NCI-H1048 (cell line): ENCODE data around the gene RNF43.

ENCODE experiments used
- DNase-seq: peaks from one replicate; lab custom pipeline; 2025; lab: John Stamatoyannopoulos, UW

Gene RNF43

GRCh38 chr17:58381124-58382035 lies 36.0 kb downstream of the RNF43 start:
- no peak for DNase-seq

GRCh38 chr17:58380207-58381123 lies 36.9 kb downstream of the RNF43 start:
- no peak for DNase-seq

GRCh38 chr17:58379511-58379824 lies 37.9 kb downstream of the RNF43 start:
- DNase-seq: no peak

DNA sequence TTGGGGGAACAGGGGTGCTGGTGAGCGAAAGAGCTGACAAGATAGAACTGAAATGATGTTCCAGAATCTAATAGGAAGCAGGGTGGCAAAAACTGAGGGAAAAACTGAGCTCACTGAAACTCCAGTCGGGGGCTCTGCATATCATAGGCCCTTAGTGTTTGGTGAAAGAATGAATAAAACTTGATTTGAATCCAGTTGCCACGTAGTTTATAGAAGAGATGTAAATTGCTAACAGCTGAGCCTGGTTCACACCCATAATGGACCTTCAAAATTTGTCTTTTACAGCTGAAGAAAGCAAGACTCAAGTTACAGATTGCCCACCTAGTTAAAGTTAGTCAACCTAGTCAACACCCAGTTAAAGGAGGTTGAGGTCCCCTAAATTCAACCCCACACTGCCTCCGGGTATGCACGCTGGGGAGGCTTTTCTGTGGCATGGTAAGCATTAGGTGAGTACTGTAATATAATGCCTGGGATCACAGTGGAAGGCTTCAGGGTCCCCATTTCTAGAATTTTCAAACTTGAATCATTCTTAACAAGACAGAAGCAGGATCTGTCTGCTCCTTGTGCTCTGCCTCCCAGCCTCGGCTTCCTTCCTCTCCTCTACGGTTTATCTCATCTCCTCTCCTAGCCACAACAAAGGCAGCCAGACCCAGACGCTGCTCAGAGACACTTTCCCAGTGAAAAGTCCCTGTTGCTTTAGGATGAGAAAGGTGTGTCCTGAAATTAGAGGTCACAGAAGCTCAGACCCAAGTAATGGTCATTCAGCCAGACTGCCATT lies 38.4 kb downstream of the RNF43 start:
- no peak for DNase-seq

GRCh38 chr17:58377661-58378060 lies 39.7 kb downstream of the RNF43 start:
- DNase-seq: no peak

GRCh38 chr17:58377093-58377601 lies 40.2 kb downstream of the RNF43 start:
- DNase-seq: no peak

DNA sequence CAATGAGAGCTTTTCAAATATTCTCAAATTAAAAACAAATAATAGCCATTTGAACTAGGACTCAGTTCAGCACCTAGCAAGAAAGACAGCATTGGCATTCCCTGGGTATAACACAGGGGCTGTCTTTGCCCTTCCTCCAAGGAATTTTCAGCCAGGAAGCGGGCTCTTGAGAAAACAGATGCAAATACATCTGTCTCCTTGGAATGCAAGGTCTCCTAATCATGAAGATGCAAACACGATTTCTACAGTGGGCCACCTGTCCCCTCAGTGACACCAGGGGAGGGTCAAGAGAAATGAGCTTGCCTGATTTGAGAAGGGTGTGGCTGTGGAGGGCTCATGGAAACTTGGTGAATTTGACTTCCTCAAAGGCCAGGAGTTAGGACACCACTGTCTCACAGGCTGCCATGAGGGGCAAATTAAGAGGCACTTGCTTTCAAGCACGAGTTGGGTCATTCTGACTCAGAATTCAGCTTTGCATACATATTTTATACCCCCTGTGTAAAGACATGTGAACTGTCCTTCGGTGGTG lies 40.8 kb downstream of the RNF43 start:
- DNase-seq: no peak

DNA sequence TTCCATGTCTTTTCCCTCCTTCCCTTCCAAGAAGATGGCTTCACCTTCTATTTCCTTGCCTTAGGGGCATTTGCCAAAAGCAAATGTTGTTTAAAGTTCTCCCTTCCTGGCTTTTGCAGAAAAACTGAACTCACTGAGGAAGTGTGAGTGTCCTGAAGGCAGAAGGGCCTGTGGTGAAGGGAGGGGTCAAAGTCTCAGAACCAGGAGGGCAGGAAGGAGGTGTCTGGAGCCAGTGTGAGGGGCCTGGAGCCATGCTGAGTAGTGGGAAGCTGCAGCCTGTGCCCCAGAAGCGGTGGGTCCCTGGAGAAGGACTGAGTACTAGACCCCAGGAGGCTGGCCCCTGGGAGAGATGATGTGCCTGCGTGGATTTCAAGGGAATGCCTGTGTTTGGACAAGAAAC lies 41.5 kb downstream of the RNF43 start:
- no peak for DNase-seq

GRCh38 chr17:58375256-58375655 lies 42.1 kb downstream of the RNF43 start:
- DNase-seq: no peak

DNA sequence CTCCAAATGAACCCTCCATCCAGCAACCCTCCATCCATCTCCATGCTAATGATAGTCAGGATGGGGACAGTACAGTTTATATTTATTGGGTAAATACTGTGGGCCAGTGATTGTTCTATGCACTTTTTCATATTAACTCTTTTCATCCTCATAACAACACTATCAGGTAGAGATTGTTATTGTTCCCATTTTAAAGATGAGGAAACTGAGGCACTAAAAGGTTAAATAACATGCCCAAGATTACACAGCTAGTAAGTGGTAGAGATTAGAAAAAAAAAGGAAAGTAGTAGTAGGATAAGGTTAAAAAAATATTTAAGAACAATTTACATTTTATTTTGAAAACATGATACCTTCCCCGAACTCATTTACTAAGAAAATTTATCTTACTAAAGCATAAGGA lies 43.4 kb downstream of the RNF43 start:
- no peak for DNase-seq

GRCh38 chr17:58373003-58373402 lies 44.3 kb downstream of the RNF43 start:
- DNase-seq: no peak

- DNase-seq: no peak
Observed at GRCh38 chr17:58371300-58371950, 45.9 kb downstream of the RNF43 start.

GRCh38 chr17:58370716-58371115 lies 46.6 kb downstream of the RNF43 start:
- DNase-seq: no peak

GRCh38 chr17:58370309-58370708 lies 47.0 kb downstream of the RNF43 start:
- no peak for DNase-seq

DNA sequence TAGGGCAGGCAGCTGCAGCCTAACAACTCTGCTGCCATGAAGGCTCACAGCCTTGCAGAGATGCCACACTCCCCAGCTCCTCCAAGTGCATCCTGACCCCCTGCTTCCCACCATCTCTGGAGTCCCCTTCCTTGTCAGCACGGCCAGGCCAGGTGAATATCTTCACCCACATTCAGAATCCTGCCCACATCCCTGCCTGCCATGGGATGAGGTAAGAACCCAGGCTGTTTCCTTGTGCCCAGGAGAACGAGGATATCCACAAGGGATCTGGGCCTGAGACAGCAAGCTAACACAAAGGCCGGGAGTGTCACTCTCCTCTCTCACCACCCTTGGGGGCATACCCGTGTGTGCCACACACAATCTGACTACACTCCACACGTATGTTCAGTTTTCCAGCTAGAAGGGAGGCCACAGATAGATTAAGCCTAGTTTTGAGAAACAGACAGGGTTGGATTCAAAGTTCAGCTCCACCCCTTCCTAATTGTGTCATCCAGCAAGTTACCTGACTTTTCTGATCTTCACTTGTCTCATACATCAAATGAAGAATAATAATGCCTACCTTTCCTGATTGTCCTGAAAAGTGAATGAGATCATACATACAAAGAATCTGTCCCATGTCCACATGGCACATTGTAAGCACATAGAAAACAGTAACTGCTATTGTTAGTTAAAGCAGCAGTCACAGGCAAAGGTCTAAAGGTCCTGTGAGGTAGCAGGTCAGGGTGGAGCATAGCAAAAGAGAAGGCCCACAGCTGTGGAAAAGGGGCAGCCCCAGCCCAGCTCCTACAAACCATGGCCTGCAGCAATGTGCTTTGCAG lies 47.9 kb downstream of the RNF43 start:
- no peak for DNase-seq

DNA sequence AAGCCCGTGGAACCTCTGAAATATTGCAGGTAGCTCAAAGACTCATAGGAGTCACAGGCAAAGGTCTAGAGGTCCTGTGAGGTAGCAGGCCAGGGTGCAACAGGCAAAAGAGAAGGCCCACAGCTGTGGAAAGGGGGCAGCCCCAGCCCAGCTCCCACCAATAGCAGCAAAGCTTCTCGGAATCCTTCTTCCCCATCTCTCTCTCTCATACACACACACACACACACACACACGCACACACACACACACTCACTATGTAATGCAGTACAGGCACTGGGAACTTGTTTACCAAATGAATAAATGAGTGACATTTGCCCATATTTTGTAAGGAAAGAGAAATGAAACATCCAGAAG lies 48.5 kb downstream of the RNF43 start:
- DNase-seq: no peak
